Measurements from ENCODE around the gene ITGA4.
A peak's percentile ranks its signal among the peaks of the same experiment; 100 is the strongest.

ITGA4 gene

DNA sequence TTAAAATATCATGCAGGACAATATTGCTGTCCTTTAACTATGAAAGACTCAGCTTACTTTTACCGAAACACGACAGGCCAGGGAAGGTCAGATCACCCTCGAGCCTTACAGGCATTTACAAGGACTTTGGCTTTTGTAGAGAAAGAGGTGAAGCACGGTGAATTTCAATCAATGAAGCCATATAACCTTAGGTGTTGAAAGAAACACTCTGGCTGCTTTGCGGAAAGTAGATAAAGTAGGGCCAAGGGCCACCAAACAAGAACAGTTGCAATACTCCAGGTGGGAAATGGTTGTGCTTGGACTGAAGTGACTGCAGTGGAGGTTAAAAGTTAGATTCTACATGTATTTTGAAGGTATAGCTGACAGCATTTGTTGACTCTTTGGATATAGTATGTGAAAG lies 119.2 kb downstream of the ITGA4 start:
- no peak for DNase-seq

DNA sequence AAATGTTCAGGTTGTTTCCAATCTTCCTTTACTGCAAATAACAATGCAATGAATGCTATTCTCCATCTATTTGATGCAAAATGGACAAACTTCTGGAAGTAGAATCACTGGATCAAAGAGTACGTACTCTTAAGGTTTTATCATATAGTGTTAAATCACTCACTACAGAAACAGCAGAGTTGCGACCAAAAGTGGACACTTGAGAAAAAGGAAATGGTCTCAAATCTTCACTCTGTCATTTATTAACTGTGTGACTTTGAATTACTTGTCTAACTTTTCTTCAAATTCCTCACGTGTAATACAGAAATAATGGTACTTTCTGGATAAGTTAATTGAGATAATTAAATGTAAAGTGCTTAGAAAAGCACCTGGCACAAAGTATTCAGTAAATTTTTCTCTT lies 121.6 kb downstream of the ITGA4 start:
- DNase-seq, result no peak

DNA sequence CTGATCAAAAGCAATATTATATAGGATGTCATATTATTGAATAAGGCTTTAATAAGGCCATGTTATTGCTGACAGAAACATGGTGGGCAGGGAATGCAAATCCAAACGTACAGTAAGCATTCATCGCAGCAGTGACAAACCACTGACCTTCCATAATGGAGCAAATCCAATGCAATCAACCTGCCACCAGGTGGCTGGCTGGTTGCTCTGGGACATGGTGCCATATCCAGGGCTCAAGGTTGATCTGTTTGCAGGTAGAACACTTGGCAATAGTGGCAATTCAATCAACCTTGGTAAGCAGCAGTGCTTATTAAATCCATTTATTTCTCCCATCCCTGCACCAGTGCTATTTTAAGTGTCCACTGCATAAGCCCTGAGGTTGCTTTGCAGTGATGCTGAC lies 124.3 kb downstream of the ITGA4 start:
- DNase-seq, result no peak

DNA sequence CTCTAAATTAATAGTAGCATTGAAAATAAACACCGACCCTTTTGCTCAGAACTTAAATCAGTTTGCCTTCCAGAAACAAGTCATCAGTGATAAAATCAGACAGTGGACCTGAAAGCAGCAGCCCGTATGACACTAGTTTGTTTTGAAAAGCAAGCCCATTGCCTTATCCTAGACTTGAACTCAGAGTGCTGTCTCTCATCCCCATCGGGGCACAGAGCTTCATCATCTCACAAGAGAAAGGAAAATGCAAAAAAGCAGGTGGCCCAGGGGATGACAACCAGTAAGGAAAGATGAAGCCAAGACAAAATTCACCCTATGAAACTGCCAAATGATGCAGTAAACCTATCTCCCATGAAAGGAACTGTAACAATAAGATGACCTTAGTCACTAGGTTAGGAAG lies 128.5 kb downstream of the ITGA4 start:
- peak; percentile 88 for DNase-seq

Measured in NCI-H1694 treated with DMSO at 0.1 percent for 48 hours (cell line).